ENCODE data around the gene WDR46.

The WDR46 gene

GRCh38 chr6:33235221-33235634, 53.8 kb downstream of the WDR46 start:
- no peak overlapping the region for H3K9ac ChIP-seq (ENCODE audit: low read depth in 1 of 2, low read length in 2 of 2)
- H3K27me3 ChIP-seq (ENCODE audit: control insufficient read depth in 1 of 2, insufficient read depth in 2 of 2, low read length in 2 of 2): peaks cover 19 to 20% of the 10 kb centered on the region in 2 donors
- no peaks in the 10 kb centered on the region for H3K36me3 ChIP-seq (ENCODE audit: control insufficient read depth in 1 of 2, insufficient read depth in 2 of 2, low read length in 2 of 2)
- H3K9me3 ChIP-seq (ENCODE audit: control insufficient read depth in 1 of 2, low read length in 2 of 2): no peaks in the 10 kb centered on the region
- no peak overlapping the region for H3K27ac ChIP-seq (ENCODE audit: low read depth, low read length)
- H3K4me1 ChIP-seq (ENCODE audit: control insufficient read depth in 1 of 2, insufficient read depth in 2 of 2, low read length in 2 of 2): no peaks in the 10 kb centered on the region
- H3K4me3 ChIP-seq (ENCODE audit: low read depth in 1 of 2, low read length in 2 of 2): no peak overlapping the region
